Endothelial cell of umbilical vein (primary cell): ENCODE data around the gene XYLT1. TPM values are rescaled to one million over a fixed set of nuclear protein-coding genes. Genes with fewer than 3 reads are reported as not detected.

Source experiments
- BruUV-seq: library from RNA; stranded (reverse); fragments of 400-500 nt; replicated peaks from 2 replicates; lab custom pipeline; 2021; lab: Mats Ljungman, UMichigan
- CTCF ChIA-PET: fragments of 300-600, 350-600 bp; sonication (Branson Sonifier 250); formaldehyde crosslinking; loops from one replicate; lab custom pipeline; 2021; ENCODE audit warnings: antibody characterized with exemption, inconsistent platforms; lab: Charles Lee
- POLR2A ChIA-PET: fragments of 300-600, 350-600 bp; sonication (Branson Sonifier 250); formaldehyde crosslinking; loops from one replicate; lab custom pipeline; 2021; ENCODE audit warnings: antibody characterized with exemption, inconsistent platforms; lab: Charles Lee
- DNase-seq: peaks from one replicate; pipeline ENCODE4 v3.0.0-alpha.2; 2011; ENCODE audit warnings: low read depth, low spot score
- FAIRE-seq: peaks from 2 replicates; lab custom pipeline; 2011; peaks lifted over from hg19 to GRCh38; lab: Jason Lieb, UNC
- H2AFZ ChIP-seq: 2 replicates; pipeline ENCODE4 v1.6.0; 2012; ENCODE audit warnings: low read depth, low read length, control low read depth, inconsistent platforms
- H3K27ac ChIP-seq: 2 replicates; pipeline ENCODE4 v1.5.1; 2011; ENCODE audit warnings: low read depth, mild to moderate bottlenecking, control low read depth, low read length, moderate library complexity; ENCODE audit not compliant: insufficient read depth
- H3K27me3 ChIP-seq, 2 experiments: 2 replicates each; pipeline versions ENCODE4 v1.6.0 to v1.6.1; 2011; ENCODE audit warnings: low read length in 2 of 2, mixed read lengths in 1 of 2; ENCODE audit not compliant: control insufficient read depth in 2 of 2, insufficient read depth in 2 of 2
- H3K36me3 ChIP-seq, 2 experiments: 2 replicates in 1 of 2; 3 replicates in 1 of 2; pipeline ENCODE4 v1.5.1; 2011; ENCODE audit warnings: low read length in 2 of 2, mild to moderate bottlenecking in 1 of 2, moderate library complexity in 1 of 2; ENCODE audit not compliant: control insufficient read depth in 2 of 2, insufficient read depth in 2 of 2; ENCODE audit errors: extremely low read depth in 1 of 2
- H3K4me1 ChIP-seq: 3 replicates; pipeline ENCODE4 v1.5.1; 2011; ENCODE audit warnings: mild to moderate bottlenecking, low read length; ENCODE audit not compliant: control insufficient read depth, insufficient read depth; ENCODE audit errors: extremely low read depth
- H3K4me2 ChIP-seq: 2 replicates; pipeline ENCODE4 v1.6.1; 2011; ENCODE audit warnings: low read length, control low read depth, mixed read lengths; ENCODE audit not compliant: insufficient read depth
- H3K4me3 ChIP-seq, 3 experiments: fragments of 200-600 bp in 1 of 3; sonication (generic), shearing (Covaris generic) in 1 of 3; replicated peaks in 1 of 3; 2 replicates each; pipeline ENCODE4 v1.5.1; 2011 to 2016; ENCODE audit warnings: control low read depth in 3 of 3, low read length in 3 of 3, mild to moderate bottlenecking in 2 of 3, inconsistent platforms in 1 of 3, low read depth in 1 of 3, moderate library complexity in 1 of 3; ENCODE audit not compliant: insufficient read depth in 1 of 3
- H3K79me2 ChIP-seq: 2 replicates; pipeline ENCODE4 v1.6.0; 2012; ENCODE audit warnings: low read length, inconsistent platforms; ENCODE audit not compliant: control insufficient read depth, insufficient read depth
- H3K9ac ChIP-seq: replicated peaks from 2 replicates; pipeline ENCODE3; 2011; ENCODE audit warnings: low read length, control low read depth; ENCODE audit not compliant: insufficient read depth; ENCODE audit errors: extremely low read depth
- H3K9me1 ChIP-seq: replicated peaks from 3 replicates; pipeline ENCODE4 v1.6.0; 2011; ENCODE audit warnings: mild to moderate bottlenecking, low read length; ENCODE audit not compliant: control insufficient read depth, insufficient read depth; ENCODE audit errors: extremely low read depth
- H3K9me3 ChIP-seq: replicated peaks from 2 replicates; pipeline ENCODE4 v1.5.1; 2012; ENCODE audit warnings: low read length, inconsistent platforms; ENCODE audit not compliant: control insufficient read depth, insufficient read depth
- H4K20me1 ChIP-seq: replicated peaks from 2 replicates; pipeline ENCODE3; 2011; ENCODE audit warnings: mild to moderate bottlenecking, low read length; ENCODE audit not compliant: control insufficient read depth, insufficient read depth; ENCODE audit errors: extremely low read depth
- CTCF ChIP-seq, 2 donors: IDR thresholded peaks; 1 replicate in 1 of 2; 2 replicates in 1 of 2; pipeline ENCODE4 v1.5.1; 2011; ENCODE audit warnings: low read length in 2 of 2, mild to moderate bottlenecking in 2 of 2, moderate library complexity in 2 of 2, control low read depth in 1 of 2, inconsistent platforms in 1 of 2, low read depth in 1 of 2; ENCODE audit not compliant: insufficient read depth in 1 of 2; ENCODE audit errors: extremely low read depth in 1 of 2
- EZH2 ChIP-seq: IDR thresholded peaks from 2 replicates; pipeline ENCODE4 v1.6.1; 2012; ENCODE audit warnings: borderline replicate concordance, low read depth, mild to moderate bottlenecking, moderate library complexity, low read length, inconsistent platforms; ENCODE audit not compliant: severe bottlenecking
- GATA2 ChIP-seq: IDR thresholded peaks from 2 replicates; pipeline ENCODE4 v1.7.0; 2011; ENCODE audit warnings: low read depth, mild to moderate bottlenecking, moderate library complexity, mixed read lengths, low read length; ENCODE audit not compliant: insufficient read length, insufficient read depth
- MAX ChIP-seq: IDR thresholded peaks from 2 replicates; pipeline ENCODE4 v1.6.1; 2011; ENCODE audit not compliant: insufficient read depth, insufficient read length
- MYC ChIP-seq: IDR thresholded peaks from one replicate; pipeline ENCODE4 v1.6.1; 2011; ENCODE audit warnings: mild to moderate bottlenecking, low read depth, low read length
- POLR2A ChIP-seq: IDR thresholded peaks from 2 replicates; pipeline ENCODE4 v1.6.1; 2012; ENCODE audit warnings: low read depth, mild to moderate bottlenecking, control low read depth, low read length
- POLR2AphosphoS5 ChIP-seq: IDR thresholded peaks from 2 replicates; pipeline ENCODE4 v1.6.1; 2012; ENCODE audit warnings: low read depth, mild to moderate bottlenecking, control low read depth, low read length, moderate library complexity; ENCODE audit not compliant: insufficient read depth
- dilution Hi-C: fragments of 300-500 bp; cut with MboI; formaldehyde crosslinking; loops from one replicate; pipeline ENCODE4 v1.15.0; 2019; ENCODE audit warnings: low sequenced_read_pairs; ENCODE audit not compliant: extremely low pct_ligation_motif_present
- intact Hi-C: fragments of 100-400 bp; cut with micrococcal nuclease; formaldehyde crosslinking; loops from one replicate; pipeline ENCODE4 v1.10.0; 2022
- polyA plus RNA-seq, 4 experiments: library from polyadenylated mRNA; depleted of rRNA in 3 of 4; stranded (reverse) in 3 of 4; unstranded in 1 of 4; fragments of >200 nt; gene quantifications; 2 replicates each; pipeline versions ENCODE4 v1.2.1 to v1.2.3, GENCODE V29; 2011 to 2012; ENCODE audit warnings: missing spikeins in 1 of 4
- total RNA-seq: library from RNA; stranded (reverse); gene quantifications from 2 replicates; pipeline ENCODE4 v1.2.3, GENCODE V29; 2021

The XYLT1 gene
- total and polyA plus RNA-seq, 2 donors (not counting 3 experiments of a cell fraction or from before 2014, with no cell fraction given), result 0.63 to 2.9 TPM

GRCh38 chr16:17334096-17334495 lies 136.7 kb downstream of the XYLT1 start:
- H2AFZ ChIP-seq, result no peak overlapping the region
- H3K79me2 ChIP-seq, result no peaks in the 10 kb centered on the region
- no peak overlapping the region for H3K4me3 ChIP-seq
- no peaks in the 10 kb centered on the region for H3K27me3 ChIP-seq
- ChIA-PET POLR2A (no interaction called here), CTCF (no interaction called here)
- DNase-seq (no peak), FAIRE-seq (no peak)
- no peak overlapping the region for H3K9ac ChIP-seq
- dilution Hi-C loops (no loop called here), intact Hi-C loops (no loop called here)
- H3K9me1 ChIP-seq, result no peaks in the 10 kb centered on the region
- H3K36me3 ChIP-seq, result no peaks in the 10 kb centered on the region
- BruUV-seq, result no TSS peak
- H4K20me1 ChIP-seq, result no peaks in the 10 kb centered on the region
- no peak overlapping the region for H3K4me2 ChIP-seq
- TF ChIP-seq MYC, result no peak
- H3K27ac ChIP-seq, result no peak overlapping the region
- H3K9me3 ChIP-seq, result no peaks in the 10 kb centered on the region
- no peaks in the 10 kb centered on the region for H3K4me1 ChIP-seq

GRCh38 chr16:17333229-17333628 lies 137.5 kb downstream of the XYLT1 start:
- no peaks in the 10 kb centered on the region for H3K9me1 ChIP-seq
- no peaks in the 10 kb centered on the region for H3K4me1 ChIP-seq
- CTCF ChIA-PET, result no interaction called here
- H3K27ac ChIP-seq, result no peak overlapping the region
- no peaks in the 10 kb centered on the region for H3K36me3 ChIP-seq
- DNase-seq, result no peak
- H3K4me2 ChIP-seq, result no peak overlapping the region
- POLR2A ChIA-PET, result no interaction called here
- no peak for FAIRE-seq
- BruUV-seq, result no TSS peak
- no peak for TF ChIP-seq POLR2A
- TF ChIP-seq MYC, result no peak
- no peak for TF ChIP-seq MAX
- TF ChIP-seq GATA2, result no peak
- TF ChIP-seq EZH2, result no peak
- no peak for TF ChIP-seq POLR2AphosphoS5
- TF ChIP-seq CTCF (IDR thresholded peaks at IDR 0.05; ENCODE audit: extremely low read depth in 1 of 2, insufficient read depth in 1 of 2, low read depth in 1 of 2, low read length in 2 of 2), result no peak
- dilution Hi-C loops, result no loop called here
- H3K9me3 ChIP-seq, result no peaks in the 10 kb centered on the region
- no peak overlapping the region for H3K9ac ChIP-seq
- intact Hi-C loops, result no loop called here
- no peaks in the 10 kb centered on the region for H3K27me3 ChIP-seq
- H2AFZ ChIP-seq, result no peak overlapping the region
- H3K4me3 ChIP-seq, result no peak overlapping the region
- H3K79me2 ChIP-seq, result no peaks in the 10 kb centered on the region
- no peaks in the 10 kb centered on the region for H4K20me1 ChIP-seq
